Hematopoietic multipotent progenitor cell treated with erythropoietin and hydrocortisone succinate and interleukin-3 and kit ligand, for 4 days (in vitro differentiated cells): ENCODE results near the gene AMZ2.
"Not testable (repeated sequence)": the region's sequence is repeated elsewhere in the genome, so short reads cannot be mapped to it uniquely, and the experiment has no call there.

Experiments used
- DNase-seq: peaks from one replicate; pipeline ENCODE4 v3.0.0-alpha.2; 2015

AMZ2 gene

DNA sequence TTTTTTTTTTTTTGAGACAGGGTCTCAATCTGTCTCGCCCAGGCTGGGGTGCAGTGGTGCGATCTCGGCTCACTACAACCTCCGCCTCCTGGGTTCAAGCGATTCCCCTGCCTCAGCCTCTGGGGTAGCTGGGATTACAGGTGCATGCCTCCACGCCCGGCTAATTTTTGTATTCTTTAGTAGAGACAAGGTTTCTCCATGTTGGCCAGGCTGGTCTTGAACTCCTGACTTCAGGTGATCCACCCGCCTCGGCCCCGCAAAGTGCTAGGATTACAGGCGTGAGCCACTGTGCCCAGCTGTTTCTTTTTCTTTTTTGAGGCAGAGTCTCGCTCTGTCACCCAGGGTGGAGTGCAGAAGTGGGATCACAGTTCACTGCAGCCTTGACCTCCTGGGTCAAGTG lies 27.1 kb upstream of the AMZ2 start:
- not testable (repeated sequence) for DNase-seq

DNA sequence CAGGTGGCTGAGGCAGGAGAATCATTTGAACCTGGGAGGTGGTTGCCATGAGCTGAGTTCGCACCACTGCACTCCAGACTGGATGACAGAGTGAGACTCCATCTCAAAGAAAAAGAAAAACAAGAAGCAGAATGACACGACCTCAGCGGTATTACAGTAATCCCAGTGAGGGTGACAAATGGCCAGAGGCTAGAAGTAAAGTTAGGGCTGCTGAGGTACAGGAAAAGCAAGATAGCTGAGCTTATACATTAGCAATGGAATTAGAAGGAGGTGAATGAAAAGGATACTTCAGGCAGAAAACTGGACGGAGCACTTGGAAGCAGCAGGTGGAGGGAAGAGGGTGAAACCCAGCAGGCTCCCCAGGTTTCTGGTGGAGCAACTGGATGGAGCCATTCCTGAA lies 26.1 kb upstream of the AMZ2 start:
- DNase-seq: no peak

DNA sequence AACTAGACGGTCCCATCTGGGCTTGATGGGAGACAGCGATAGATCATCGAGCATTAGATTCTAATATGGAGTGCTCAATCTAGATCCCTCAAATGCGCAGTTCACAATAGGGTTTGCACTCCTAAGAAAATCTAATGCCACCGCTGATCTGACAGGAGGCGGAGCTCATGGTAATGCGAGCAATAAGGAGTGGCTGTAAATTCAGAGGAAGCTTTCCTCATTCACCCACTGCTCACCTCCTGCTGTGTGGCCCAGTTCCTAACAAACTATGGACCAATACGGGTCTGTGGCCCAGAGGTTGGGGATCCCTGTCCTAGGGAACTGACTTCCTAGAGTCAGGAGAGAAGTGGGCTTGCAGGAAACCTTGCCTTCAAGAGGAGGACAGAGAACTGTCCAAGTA lies 25.2 kb upstream of the AMZ2 start:
- DNase-seq: no peak

DNA sequence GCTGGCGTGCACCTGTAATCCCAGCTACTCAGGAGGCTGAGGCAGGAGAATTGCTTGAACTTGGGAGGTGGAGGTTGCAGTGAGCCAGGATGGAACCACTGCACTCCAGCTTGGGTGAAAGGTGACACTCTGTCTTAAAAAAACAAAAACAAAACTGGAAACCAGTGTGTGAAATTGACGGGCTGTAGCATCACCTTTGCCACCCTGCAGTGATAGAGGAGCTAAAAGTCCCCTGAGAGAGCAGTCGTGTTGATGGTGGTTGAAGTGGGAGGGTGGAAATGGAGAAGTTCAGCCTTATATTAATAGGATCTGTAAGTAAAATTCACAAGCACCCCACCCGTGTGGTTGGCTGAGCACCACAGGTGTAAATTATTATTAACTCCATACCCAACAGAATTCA lies 22.8 kb upstream of the AMZ2 start:
- not testable (repeated sequence) for DNase-seq

DNA sequence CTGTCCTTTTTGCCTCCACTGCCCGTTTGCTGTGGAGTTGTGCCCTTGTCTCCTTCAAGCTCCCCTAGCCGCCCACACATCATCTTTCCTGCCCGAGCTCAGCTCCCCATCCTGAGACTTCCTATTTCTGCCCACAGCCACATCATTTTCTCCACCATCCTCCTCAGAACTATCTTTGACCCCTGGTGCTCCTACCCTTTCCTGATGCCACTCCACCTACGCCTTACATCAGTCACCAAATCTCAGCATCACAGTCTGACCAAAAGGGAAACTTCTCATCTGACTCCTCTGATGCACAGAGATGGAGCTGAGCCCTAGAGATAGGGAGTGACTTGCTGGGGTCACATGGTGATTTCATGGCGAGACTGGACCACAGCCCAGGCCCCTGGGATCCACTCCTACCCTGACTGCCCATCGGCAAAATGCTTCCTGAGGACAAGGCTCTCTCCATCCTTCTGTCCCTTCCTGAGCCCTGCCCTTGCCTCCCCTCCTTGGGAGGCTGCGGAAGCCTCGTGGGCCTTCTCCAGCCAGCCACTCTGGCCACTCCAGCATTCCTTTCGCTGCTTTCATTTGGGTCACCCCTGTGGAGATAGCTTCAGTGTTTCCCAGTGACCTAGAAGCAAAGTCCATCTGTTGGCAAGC lies 19.7 kb upstream of the AMZ2 start:
- not testable (repeated sequence) for DNase-seq

DNA sequence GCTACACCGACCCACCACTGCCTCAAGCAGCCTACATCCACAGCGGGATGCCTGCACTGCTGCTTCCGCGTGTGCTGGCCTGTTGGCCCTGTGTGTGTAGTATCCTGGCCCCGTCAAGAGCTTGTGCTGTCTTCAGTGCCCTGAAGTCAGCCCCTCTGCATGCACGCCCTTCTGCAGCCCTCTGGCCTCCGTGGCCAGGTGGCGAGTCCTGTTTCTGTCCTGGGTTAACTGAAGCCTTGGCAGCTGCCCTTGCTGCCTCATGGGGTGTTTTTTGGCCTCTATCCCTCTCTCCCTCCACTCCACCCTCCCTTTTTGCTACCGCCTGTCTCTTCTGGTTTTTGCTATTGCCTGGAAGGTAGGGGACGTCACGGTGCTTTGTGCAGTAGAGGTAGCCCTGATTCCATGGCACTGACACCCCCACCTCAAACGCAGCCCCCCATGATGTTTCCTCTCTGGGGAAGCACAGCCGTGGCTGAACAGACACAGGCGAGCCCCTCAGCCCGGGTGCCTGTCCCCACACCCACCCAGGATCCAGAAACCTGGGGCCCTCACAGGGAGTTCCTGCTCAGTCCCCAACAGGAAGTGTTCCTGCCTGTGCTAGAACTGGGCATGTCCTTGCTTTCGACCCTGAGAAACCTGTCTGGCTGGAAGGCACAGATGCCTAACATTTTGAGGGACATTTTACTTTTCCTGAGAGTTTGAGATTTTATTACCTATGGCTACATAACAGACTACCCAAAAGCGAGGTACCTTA lies 18.8 kb upstream of the AMZ2 start:
- no peak for DNase-seq

DNA sequence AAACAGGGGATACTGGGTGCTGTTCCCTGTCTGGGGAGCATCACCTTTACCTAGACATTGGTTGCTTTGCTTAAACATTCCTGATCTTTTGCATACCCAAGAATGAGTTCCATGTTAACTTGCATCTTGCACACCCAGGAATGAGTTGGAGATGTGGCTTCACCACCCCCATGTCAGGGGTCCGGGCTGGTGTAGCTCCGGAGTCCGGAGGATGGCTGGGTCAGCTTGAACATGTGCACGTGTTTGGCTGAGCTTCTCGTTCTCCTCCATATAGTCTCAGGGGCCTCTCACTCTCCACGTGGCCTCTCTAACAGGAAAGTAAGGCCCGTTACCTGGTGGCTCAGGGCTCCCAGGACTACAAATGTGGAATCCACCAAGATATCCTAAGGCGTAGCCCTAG lies 18.2 kb upstream of the AMZ2 start:
- DNase-seq: no peak

DNA sequence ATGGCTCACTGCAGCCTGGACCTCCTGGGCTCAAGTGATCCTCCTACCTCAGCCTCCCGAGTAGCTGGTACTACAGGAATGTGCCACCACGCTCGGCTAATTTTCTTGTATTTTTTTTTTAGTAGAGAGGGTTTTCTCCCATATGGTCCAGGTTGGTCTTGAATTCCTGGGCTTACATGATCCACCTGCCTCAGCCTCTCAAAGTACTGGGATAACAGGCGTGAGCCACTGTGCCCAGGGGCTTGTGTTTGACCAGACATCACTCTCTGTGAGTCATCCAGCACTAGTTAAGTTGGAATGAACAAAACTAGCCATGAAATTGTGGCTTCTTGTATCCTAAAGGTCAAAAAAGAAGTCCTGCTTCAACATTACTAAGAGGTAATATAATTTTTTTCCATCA lies 16.7 kb upstream of the AMZ2 start:
- DNase-seq: not testable (repeated sequence)

DNA sequence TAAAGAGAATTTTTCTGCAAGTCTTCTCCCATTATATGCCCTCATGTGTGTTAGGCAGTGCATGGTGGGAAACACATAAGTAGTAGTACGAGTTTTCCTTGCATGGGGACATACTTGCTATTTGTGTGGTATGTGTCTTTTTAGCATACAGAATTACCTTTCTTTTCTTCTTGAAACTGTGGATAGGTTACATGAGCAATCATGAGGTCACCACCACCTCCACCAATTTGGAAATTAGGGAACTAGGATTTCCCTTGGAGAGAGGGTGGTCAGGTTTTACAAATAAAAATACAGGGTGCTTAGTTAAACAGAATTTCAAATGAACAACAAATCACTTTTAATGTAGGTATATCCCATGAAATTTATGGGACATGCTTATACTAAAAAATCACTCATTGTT lies 16.3 kb upstream of the AMZ2 start:
- DNase-seq: no peak

DNA sequence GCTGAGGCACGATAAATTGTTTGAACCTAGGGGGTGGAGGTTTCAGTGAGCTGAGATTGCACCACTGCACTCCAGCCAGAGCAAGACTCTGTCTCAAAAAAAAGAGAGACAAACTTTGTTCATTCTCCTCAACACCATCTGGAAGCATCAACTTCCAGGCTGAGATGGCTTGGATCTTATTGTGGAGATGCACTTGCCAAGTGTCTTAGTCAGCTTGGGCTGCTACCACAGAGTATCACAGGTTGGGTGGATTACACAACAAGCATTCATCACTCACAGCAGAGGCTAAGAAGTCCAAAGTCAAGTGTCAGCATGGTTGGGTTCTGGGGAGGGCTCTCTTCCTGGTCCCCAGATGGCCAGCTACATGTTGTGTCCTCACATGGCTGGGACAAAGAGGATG lies 15.1 kb upstream of the AMZ2 start:
- DNase-seq: not testable (repeated sequence)

DNA sequence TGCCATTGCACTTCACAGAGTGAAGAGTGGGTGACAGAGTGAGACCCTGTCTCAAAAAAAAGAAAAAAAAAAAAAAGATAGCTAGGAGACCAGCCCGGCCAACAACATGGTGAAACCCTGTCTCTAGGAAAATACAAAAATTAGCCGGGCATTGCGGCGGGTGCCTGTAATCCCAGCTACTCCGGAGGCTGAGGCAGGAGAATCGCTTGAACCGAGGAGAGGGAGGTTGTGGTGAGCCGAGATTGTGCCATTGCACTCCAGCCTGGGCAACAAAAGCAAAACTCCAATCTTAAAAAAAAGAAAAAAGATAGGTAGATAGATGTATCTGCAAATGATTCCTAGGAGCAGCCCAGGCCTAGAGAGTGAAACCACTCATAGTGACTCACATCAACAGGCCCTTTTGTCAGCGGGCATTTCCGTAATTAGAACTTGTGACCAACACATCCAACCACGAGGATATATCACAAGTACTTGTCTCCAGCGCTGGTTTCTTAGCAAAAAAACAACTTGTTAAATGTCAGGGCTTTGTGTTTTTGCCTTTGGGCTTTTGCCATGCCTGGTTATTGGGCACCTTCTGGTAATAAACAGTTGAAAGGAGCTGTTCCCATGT lies 13.0 kb upstream of the AMZ2 start:
- DNase-seq: peak; percentile 68

DNA sequence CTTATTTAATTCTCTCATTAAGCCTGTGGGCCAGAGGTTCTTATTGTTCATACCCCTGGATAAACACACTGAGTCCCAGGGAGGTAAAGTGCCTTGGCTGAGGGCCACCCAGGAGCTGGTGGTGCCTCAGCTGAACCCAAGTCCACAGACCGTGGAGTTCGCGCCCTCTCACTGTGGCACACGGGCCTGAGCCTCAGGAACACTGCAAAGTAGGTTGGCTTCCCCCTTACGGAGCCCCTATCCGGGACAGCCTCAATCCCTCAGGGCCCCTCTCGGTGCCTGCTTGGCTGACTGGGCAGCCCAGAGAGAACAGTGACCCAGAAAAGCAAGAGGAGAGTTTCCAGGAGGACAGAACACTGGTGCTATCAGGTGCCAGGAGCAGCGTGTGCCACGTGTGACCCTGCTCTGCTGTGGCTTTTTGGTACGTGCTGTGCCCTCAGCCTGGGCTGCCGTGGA lies 12.5 kb upstream of the AMZ2 start:
- not testable (repeated sequence) for DNase-seq

DNA sequence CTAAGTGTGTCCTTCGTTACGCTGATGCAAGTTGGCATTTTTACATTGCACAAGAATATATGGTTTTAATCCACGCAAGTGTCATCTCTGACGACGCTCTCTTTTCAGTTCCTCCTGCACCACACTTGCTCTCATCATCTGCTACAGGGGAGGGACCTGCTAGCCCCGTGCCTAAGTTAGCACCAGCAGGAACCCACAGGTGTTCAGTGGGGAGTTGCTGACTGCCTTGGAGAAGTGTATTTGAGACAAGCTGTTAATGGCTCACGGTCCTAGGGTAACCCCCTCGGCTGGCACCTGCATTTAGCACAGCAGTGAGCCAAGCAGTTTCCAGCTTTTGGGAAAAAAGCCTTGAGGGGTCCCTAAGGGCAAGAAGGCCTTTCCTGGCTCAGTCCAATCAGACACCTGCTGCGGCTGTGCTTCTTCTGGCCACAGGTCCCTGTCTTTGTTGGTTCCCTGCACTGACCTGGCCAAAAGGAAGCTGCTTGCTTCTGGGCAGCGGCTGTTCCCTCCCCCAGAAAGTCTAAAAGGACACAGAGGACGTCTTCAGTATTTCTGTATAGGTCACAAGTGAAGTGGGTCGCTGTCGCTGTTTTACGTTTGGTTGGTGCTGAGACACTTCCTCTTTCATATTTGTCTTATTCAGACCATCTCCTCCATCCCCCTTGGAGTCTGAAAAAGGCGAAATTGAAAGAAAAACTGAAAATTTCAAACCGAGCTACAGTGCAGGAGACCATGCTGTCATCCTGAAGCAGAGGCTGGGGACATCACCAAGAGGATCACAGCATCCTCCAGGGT lies 10.3 kb upstream of the AMZ2 start:
- DNase-seq: peak; percentile 67

DNA sequence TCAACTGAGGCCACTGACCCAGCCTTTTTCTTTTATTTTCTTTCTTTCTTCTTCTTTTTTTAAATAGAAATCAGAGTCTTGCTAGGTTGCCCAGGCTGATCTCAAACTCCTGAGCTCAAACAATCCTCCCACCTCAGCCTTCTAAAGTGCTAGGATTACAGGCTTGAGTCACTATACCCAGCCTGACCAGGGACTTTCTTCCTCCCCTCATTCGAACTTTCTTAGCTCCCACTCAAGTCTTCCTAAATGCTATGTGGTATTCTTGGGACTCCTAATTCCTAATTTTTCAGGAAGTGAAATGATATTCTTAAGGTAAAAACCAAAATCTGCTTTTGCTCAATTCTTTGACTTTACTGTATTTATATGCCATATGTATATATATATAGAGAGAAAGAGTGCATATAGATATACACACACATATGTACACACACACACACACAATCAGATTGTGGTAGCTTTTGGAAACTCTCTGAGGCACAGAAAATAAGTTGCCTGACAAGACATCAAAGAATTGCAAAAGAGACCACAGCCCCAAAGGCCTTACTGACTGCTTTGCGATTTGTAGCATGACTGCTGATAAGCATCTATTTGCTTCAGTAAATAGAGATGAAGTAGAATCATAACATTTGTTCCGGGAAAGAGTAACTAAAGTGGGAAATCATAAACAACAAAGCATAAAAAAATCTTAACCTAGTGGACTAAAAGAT lies 9.5 kb upstream of the AMZ2 start:
- peak; percentile 73 for DNase-seq

DNA sequence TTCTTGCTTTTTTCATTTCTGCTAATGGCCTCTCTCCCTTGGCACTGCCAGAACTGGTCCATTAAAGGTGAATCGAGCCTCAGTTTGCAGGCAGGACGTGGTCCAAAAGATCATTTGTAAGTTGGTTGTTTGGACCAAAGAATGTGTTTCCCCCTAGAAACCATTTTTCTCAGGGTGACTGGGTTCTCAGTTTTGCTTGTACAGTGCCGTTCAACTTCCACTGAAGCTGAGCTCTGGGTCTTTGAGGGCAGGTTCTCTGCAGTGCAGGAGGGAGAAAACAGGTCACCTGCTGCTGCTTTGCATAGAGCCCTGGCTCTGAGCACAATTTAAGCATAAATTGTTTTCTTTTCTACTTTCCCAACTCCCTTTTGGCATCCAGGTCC lies 9.0 kb upstream of the AMZ2 start:
- DNase-seq: no peak

DNA sequence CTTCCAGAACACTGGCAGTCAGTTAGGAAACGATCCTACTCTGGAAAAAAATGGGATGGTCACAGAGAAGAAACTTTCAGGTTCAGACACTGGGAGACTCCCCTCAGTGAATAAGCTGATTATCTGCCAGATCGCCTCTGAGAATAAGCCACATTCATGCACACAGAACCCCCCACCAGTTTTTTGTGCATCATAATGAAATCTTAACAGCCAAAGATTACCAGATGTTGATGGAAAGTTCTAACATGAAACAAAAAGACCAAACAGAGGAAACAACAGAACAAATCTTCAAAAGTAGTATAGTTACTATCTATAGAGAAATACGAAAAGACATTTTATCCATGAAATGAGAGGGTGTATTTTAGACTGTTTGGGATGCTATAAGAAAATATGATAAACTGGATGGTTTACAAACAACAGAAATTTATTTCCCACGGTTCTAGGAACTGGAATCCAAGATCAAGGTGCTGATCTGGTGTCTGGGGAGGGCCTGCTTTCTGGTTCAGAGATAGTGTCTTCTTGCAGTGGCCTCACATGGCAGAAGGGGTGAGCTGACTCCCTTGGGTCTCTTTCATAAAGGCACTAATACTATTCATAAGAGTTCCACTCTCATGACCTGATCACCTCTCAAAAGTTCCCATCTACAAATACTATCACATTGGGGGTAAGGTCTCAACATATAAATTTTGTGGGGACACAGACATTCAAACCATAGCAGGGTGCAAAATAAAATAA lies 8.0 kb upstream of the AMZ2 start:
- DNase-seq: no peak

DNA sequence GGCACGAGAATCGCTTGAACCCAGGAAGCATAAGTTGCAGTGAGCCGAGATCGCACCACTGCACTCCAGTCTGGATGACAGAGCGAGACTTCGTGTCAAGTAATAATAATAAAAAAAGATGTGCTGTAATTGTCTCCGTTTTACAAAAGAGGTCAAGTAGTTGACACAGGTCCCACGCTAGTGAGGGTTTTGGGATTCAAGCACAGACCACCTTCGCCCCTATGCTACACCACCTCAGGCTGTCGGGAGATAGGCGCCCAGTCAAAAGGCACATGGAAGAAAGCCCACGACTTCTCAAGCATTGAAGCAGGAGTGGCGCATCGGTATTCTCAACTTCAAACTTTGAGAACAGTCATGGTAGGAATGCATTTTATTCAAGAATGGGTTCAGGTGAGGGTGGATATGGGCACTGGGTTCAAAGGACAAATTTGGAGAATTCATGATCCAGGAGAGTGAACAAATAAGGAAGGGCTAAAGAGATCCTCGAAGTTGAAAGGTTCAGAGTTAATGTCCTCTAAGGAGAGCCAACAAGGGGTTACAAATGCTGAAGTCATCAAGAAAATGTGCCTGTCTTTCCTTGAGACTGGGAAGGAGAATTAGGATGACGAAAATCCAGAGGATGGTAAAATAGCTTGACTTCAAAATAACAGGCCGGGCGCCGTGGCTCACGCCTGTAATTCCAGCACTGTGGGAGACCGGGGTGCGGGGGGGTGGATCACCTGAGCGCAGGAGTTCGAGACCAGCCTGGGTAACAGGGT lies 1.4 kb upstream of the AMZ2 start:
- no peak for DNase-seq

DNA sequence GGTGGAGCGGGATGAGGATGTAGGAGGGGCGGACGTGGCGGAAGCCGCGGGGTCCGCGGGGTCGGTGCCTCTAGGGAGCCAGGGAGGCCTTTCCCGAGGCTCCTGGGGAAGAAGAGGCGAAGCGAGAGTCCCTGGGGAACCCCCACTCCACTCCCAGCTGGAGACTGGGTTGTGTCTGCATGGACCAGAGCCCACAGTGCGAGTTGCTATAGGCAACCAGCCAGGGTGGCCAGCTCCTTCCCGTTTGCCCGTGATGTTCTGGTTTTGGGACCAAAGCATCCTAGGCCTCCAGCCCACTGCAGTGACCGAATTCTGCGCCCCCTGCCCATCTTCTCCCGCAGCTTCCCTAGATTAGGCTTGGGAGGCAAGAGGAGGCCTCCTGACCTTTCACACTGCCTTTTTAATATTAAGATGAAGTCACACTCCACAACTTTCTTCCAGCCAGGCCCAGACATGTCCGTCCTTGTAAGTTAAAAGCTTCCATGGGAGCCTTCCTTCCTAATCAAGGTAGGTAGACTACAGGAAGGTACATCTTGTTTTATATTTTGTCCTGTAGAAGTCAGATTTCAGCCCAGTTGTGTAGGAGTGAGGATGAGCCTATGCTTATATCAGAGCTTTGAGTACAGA lies 469 bp downstream of the AMZ2 start:
- DNase-seq: peak; percentile 49

DNA sequence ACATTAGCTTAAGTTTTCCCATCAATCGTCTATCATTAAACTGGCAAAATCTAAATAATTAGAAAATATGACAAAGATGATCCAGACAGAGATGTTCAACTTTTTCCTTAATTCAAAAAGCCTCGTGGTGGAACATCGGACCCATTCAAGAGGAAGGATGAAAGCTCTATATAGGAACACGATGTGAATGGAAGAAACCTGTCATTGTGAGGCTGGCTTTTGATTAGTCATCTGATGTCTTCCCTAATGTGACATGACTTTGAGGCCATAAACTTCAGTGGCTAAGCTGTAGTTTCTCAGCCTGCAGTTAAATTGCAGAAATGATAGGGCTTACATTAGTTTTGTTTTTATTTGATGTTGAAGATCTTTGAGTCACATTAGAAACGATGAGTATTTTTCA lies 1.0 kb downstream of the AMZ2 start:
- DNase-seq: peak; percentile 47

DNA sequence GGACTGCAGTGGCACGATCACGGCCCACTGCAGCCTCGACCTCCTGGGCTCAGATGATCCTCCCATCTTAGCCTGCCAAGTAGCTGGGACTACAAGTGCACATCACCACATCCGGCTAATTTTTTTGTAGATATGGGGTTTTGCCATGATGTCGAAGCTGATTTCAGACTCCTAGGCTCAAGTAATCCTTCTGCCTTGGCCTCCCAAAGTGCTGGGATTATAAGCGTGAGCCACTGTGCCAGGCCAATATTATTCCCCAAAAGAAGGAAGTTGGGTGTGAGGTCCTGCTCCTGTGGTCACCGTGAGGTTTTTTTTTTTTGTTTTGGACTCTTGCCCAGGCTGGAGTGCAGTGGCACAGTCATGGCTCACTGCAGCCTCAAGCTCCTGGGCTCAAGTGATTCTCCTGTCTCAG lies 1.5 kb downstream of the AMZ2 start:
- DNase-seq: peak; percentile 78

DNA sequence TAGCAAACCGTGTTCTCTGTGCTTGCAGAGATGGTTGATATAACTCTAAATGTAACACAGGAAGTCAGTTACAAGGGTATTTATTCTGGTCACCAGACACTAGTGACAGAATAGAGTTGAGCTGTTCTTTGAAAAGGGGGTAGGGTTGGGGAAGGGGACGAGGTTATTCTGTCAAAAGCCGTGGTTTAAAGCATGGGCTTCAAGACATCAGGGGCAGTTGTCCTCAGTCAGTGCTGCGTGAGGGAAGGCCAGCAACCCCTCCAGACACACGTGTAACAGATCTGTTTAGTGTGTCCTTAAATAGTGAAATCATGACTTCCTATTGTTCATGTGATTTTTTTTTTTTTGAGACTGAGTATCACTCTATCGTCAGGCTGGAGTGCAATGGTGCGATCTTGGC lies 5.6 kb downstream of the AMZ2 start:
- DNase-seq: not testable (repeated sequence)
